ENCODE measurements around the gene FLOT1. TPM values are rescaled to one million over a fixed set of nuclear protein-coding genes. Genes with fewer than 3 reads are reported as not detected.

Gene FLOT1
- total RNA-seq, 1 experiment from 2014 or later: 111 TPM

- Histone ChIP-seq H3K27ac (ENCODE audit: insufficient read length, low read depth, low read length) (no peak overlapping the region), H2BK120ac (ENCODE audit: low read depth, low read length, poor library complexity, severe bottlenecking) (no peak overlapping the region), H3K79me1 (ENCODE audit: insufficient read depth, low read depth, low read length, poor library complexity, severe bottlenecking) (peaks cover 6% of the 10 kb centered on the region), H3T11ph (ENCODE audit: low read length) (no peak overlapping the region), H3K18ac (ENCODE audit: insufficient read length, low read depth, low read length) (no peak overlapping the region), H3K27me3 (ENCODE audit: insufficient read depth, low read length) (no peaks in the 10 kb centered on the region; the same call in 1 of the 2 replicates), H2BK20ac (ENCODE audit: low read depth, low read length, poor library complexity, severe bottlenecking) (no peak overlapping the region), H3K4ac (ENCODE audit: low read depth, low read length) (no peak overlapping the region), H4K5ac (ENCODE audit: insufficient read length, low read depth, low read length) (no peak overlapping the region), H4K20me1 (ENCODE audit: control insufficient read depth, insufficient read depth, insufficient read length) (peaks cover 2% of the 10 kb centered on the region), H2BK15ac (ENCODE audit: low read depth, low read length) (no peak overlapping the region), H3K9ac (ENCODE audit: extremely low read depth, insufficient read length, low read length) (no peak overlapping the region), H4K8ac (replicated peaks; ENCODE audit: insufficient read length, low read depth, low read length) (no peak overlapping the region), H3K14ac (ENCODE audit: insufficient read depth, low read length) (no peak overlapping the region), H3K4me2 (ENCODE audit: insufficient read depth, insufficient read length, low read length) (no peak overlapping the region), H3K79me2 (ENCODE audit: insufficient read depth, low read length) (peaks cover 13% of the 10 kb centered on the region; the same call in 1 of the 2 replicates), H2AFZ (ENCODE audit: low read length) (no peak overlapping the region), H2AK5ac (ENCODE audit: insufficient read length, low read length) (no peak overlapping the region), H2BK5ac (ENCODE audit: insufficient read length, low read length) (no peak overlapping the region), H3K56ac (ENCODE audit: insufficient read length, low read depth, low read length) (no peak overlapping the region), H3K23me2 (ENCODE audit: insufficient read length, low read depth, low read length, poor library complexity, severe bottlenecking) (peaks cover 17% of the 10 kb centered on the region), H3K9me3 (ENCODE audit: control insufficient read depth, low read depth, low read length) (no peaks in the 10 kb centered on the region), H3K23ac (ENCODE audit: insufficient read length, low read depth, low read length) (no peak overlapping the region), H3K4me1 (ENCODE audit: insufficient read depth, low read length) (peaks cover 2% of the 10 kb centered on the region; the same call in 1 of the 2 replicates), H4K91ac (ENCODE audit: insufficient read length, low read depth, low read length) (no peak overlapping the region), H2BK12ac (ENCODE audit: insufficient read length, low read depth, low read length) (no peak overlapping the region)
- no peak for DNase-seq
- Mint-ChIP-seq H3K9me3 (no peaks in the 10 kb centered on the region; a peak in 3 of 5 replicates), H3K4me1 (peaks cover 24 to 25% of the 10 kb centered on the region in 2 experiments), H3K27me3 (ENCODE audit: low read depth) (peaks cover 3% of the 10 kb centered on the region; the same call in 1 of the 2 replicates), H3K27ac (no peak overlapping the region), H3K4me3 (peak overlapping the region; percentile 5 to 22; a peak in 4 of 5 replicates), H3K36me3 (ENCODE audit: insufficient read depth in 1 of 3, low read depth in 3 of 3) (peaks cover 57 to 68% (median 57%) of the 10 kb centered on the region in 3 experiments)
- TF ChIP-seq CTCF (conservative IDR thresholded peaks at IDR 0.05): no peak
- no CpG with 5 or more reads among the region's 2 CpGs for WGBS (ENCODE audit: extremely low coverage, insufficient read length, low lambda C conversion rate)
Observed at GRCh38 chr6:30740540-30740870, 2.0 kb downstream of the FLOT1 start.

All from H9 (cell line).